Stimulated activated effector memory CD8-positive, alpha-beta T cell treated with anti-CD3 and anti-CD28 coated beads, Interleukin-12 subunit alpha, Interleukin-12 subunit beta, amount 100 ng/mL, for 72 hours (primary cell): Measurements from ENCODE around the gene CADPS.

Source experiments
- ATAC-seq: fragments of 150-1000 bp; cut with Tn5 transposase; 2 replicates; pipeline ENCODE4 v1.10.0; 2021
- DNase-seq, 2 donors: peaks; one replicate each; pipeline ENCODE4 v3.0.0; 2021 to 2022; ENCODE audit warnings: low spot score in 2 of 2
- H3K27ac Mint-ChIP-seq: one replicate; pipeline ENCODE4 v1.8.0; 2022; ENCODE audit warnings: mild to moderate bottlenecking, mixed read lengths
- H3K36me3 Mint-ChIP-seq: one replicate; pipeline ENCODE4 v1.8.0; 2022; ENCODE audit warnings: mild to moderate bottlenecking, mixed read lengths
- H3K4me1 Mint-ChIP-seq: one replicate; pipeline ENCODE4 v1.8.0; 2022; ENCODE audit warnings: mixed read lengths
- H3K4me3 Mint-ChIP-seq: one replicate; pipeline ENCODE4 v1.8.0; 2022; ENCODE audit warnings: mild to moderate bottlenecking, mixed read lengths
- H3K9me3 Mint-ChIP-seq: one replicate; pipeline ENCODE4 v1.8.0; 2022; ENCODE audit warnings: mixed read lengths

CADPS gene

GRCh38 chr3:62361261-62361660 lies 514.0 kb downstream of the CADPS start:
- no peak for DNase-seq
- Mint-ChIP-seq H3K4me3 (no peak overlapping the region), H3K9me3 (peaks cover 8% of the 10 kb centered on the region)

GRCh38 chr3:62359531-62359930 lies 515.7 kb downstream of the CADPS start:
- Mint-ChIP-seq H3K4me3 (no peak overlapping the region), H3K27ac (no peak overlapping the region), H3K9me3 (peaks cover 5% of the 10 kb centered on the region), H3K36me3 (no peaks in the 10 kb centered on the region), H3K4me1 (no peaks in the 10 kb centered on the region)
- ATAC-seq (no peak), DNase-seq (no peak)

More at GRCh38 chr3:62361261-62361660, 514.0 kb downstream of the CADPS start:
- Mint-ChIP-seq H3K4me1 (no peaks in the 10 kb centered on the region), H3K27ac (no peak overlapping the region), H3K36me3 (no peaks in the 10 kb centered on the region)
- no peak for ATAC-seq

- Mint-ChIP-seq H3K27ac (no peak overlapping the region), H3K36me3 (no peaks in the 10 kb centered on the region), H3K4me1 (no peaks in the 10 kb centered on the region), H3K4me3 (no peak overlapping the region), H3K9me3 (peaks cover under 1% of the 10 kb centered on the region)
- ATAC-seq: no peak
- no peak for DNase-seq
Observed at GRCh38 chr3:62356356-62356755, 518.9 kb downstream of the CADPS start.

GRCh38 chr3:62355703-62356102 lies 519.5 kb downstream of the CADPS start:
- H3K36me3 Mint-ChIP-seq: no peaks in the 10 kb centered on the region
- DNase-seq: no peak
- ATAC-seq: no peak
- H3K4me1 Mint-ChIP-seq: no peaks in the 10 kb centered on the region
- no peak overlapping the region for H3K27ac Mint-ChIP-seq
- H3K9me3 Mint-ChIP-seq: no peaks in the 10 kb centered on the region
- H3K4me3 Mint-ChIP-seq: no peak overlapping the region
